GM08714 (cell line): ENCODE results near the gene KAZN.

Source experiments
- H3K4me3 ChIP-seq: fragments of 200-500 bp; sonication (Bioruptor generic); 2 replicates; pipeline ENCODE4 v1.5.1; 2014; ENCODE audit warnings: mild to moderate bottlenecking, low read length, inconsistent platforms
- ZNF274 ChIP-seq: IDR thresholded peaks from 2 replicates; pipeline ENCODE4 v1.6.1; 2012; ENCODE audit warnings: mild to moderate bottlenecking, low read depth, low read length

Gene KAZN

DNA sequence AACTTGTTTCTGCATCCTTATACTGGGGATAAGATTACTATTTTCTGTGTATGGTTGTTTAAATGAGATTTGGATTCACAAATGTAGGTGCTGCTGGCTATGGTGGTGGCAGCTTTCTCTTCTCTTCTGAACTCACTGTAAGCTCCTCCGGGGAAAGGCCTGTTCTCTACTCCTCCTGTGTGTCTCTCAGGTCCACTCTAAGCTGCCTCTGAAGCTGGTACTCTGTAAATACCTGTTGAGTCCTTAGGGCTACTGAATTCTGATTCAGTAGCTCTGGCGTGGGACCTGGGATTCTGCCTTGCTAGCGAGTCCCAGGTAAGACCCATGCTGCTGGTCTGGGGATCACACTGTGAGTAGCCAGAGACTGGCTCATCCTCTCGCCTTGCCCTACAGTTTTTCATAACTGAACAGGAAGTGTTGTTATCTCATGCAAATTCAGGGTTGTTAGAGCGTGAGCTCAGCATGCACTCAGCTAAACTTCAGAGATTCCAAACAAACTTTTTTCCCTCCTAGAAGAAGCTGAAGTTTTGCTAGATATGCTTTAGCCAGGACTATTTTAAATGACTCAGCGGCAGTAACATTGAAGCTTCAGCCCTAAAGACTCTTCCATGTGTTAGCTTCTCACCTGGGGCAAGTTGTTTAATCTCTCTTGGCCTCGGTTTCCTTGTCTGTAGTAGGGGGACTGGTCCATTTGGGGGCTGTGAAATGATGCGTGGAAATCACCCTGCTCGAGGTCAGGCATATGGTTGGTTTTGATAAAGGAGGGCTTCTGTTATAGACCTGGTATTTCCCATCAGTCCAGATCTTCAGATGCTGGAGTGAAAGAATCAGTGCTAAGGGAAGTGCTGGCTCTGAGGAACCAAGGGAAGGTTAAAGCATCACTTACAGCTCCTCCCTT is 283.5 kb downstream of the KAZN start:
- no peak for TF ChIP-seq ZNF274

GRCh38 chr1:14884614-14885175 is 286.2 kb downstream of the KAZN start:
- TF ChIP-seq ZNF274 = no peak
- no peak overlapping the region for H3K4me3 ChIP-seq

More for the DNA sequence above, 283.5 kb downstream of the KAZN start:
- H3K4me3 ChIP-seq = no peak overlapping the region

- no peak overlapping the region for H3K4me3 ChIP-seq
- TF ChIP-seq ZNF274 = no peak
These were observed 288.6 kb downstream of the KAZN start for GRCh38 chr1:14887044-14887566.

- TF ChIP-seq ZNF274 = no peak
- no peak overlapping the region for H3K4me3 ChIP-seq
These were observed 289.4 kb downstream of the KAZN start for GRCh38 chr1:14887764-14888350.

- H3K4me3 ChIP-seq = no peak overlapping the region
- TF ChIP-seq ZNF274 = no peak
These were observed 289.9 kb downstream of the KAZN start for GRCh38 chr1:14888374-14888773.

DNA sequence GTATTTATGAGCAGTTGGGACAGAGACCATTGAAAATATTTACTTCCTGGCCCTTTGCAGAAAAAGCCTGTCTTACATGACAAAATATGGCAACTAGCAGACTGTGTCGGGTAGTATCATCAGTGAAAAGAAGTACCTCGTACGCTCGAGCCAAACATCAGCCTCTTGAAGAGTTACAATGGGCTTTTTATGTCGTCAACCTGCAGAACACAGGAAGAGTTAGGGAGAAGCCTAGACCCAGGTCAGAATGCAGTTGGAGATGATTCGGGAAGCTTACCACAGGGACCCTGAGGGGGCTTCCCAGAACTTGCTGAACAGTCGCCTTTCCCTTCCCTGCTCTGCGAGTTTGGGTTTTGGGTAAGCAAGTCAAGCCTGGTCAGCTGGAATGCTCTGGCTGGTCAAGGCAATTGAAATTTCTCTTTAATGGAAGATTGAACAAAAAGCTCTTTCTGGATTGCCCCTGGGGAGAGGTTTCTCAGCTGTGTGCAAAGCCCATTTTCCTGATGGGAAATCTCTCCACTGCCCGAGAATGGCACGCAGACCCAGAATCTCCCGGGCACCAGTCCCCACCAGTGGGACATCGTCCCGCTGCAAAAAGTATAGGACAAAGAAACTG is 291.4 kb downstream of the KAZN start:
- no peak overlapping the region for H3K4me3 ChIP-seq
- no peak for TF ChIP-seq ZNF274

DNA sequence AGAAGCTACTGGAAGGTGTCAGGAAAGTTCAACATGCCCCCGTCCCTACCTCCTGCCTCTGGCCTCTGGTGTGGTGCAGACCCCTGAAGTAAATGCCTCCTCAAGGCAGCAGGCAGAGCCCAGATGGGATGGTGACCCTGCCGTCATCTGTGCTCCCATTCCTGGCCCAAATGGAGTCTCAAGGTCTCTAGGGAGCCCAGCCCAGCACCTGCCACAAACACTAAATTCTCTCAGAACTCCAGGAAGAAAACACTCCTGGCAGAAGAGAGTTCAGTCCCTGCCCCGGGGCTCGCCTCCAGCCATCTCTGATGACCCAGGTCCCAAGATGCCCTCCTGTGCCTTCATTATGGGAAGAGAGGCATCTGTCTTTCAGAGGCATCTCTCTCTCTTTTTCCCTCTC is 293.5 kb downstream of the KAZN start:
- TF ChIP-seq ZNF274 = no peak

DNA sequence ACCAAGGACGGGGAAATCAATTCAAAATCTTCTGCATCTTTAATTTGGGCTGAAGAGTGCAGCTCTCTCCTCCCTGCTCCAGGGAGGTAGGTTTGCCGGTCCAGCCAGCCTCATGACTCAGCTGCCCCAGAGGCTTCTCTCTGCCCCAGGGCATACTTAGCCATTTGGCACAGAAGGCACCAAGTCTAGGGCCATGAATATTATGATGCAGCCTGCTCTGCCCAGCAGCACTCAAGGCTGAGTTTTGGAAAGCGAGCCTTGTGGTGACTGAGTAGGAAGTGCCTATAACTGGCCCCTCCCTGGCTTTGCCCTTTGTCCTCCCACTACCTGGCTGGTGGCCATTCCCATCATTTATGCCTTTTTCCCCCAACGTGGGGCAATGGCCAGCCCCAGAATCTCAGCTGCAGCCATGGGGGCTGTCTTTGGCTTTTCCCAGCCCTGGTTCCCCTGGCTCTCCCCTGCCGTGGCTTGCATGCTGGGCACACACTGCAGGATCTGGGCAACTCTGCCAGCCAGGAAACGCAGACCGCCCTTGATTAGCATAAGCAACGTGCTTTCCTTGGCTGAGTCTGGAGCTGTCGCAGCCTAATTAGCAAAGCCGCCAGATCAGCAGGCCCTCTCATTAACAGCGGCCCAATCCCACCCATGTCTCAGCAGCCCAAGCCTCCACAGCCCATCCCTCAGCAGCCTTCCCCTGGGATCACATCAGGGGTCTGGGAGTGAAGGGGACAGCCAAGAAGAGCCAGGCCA is 296.5 kb downstream of the KAZN start:
- no peak for TF ChIP-seq ZNF274
- H3K4me3 ChIP-seq = no peak overlapping the region

More for the DNA sequence above, 293.5 kb downstream of the KAZN start:
- no peak overlapping the region for H3K4me3 ChIP-seq

- no peak overlapping the region for H3K4me3 ChIP-seq
- TF ChIP-seq ZNF274 = no peak
These were observed 297.2 kb downstream of the KAZN start for GRCh38 chr1:14895727-14896126.

GRCh38 chr1:14896381-14897079 is 298.0 kb downstream of the KAZN start:
- H3K4me3 ChIP-seq = no peak overlapping the region

DNA sequence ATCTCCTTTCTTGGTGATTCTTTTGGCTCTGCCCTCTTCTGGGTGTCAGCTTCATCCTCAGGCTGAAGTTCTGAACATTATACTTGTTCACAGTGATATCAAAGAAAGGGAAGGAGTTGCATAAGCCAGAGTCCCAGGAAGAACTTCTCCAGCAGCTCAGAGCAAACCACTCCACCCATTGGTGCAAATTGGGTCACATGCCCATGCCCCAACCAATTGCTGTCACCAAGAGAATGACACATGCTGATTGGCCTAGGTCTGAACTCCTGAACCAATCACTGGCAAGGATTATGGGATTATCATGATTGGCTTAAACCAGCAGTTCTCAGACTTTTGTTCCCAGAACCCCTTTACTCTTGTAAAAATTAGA is 298.6 kb downstream of the KAZN start:
- H3K4me3 ChIP-seq = no peak overlapping the region

More at GRCh38 chr1:14896381-14897079, 298.0 kb downstream of the KAZN start:
- TF ChIP-seq ZNF274 = no peak

GRCh38 chr1:14897547-14897946 is 299.1 kb downstream of the KAZN start:
- H3K4me3 ChIP-seq = no peak overlapping the region
- no peak for TF ChIP-seq ZNF274

More for the DNA sequence above, 298.6 kb downstream of the KAZN start:
- TF ChIP-seq ZNF274 = no peak
